B cell (primary cell): ENCODE measurements around the gene DNAL1. TPM values are rescaled to one million over a fixed set of nuclear protein-coding genes. Genes with fewer than 3 reads are reported as not detected.
"Not testable (repeated sequence)": the region's sequence is repeated elsewhere in the genome, so short reads cannot be mapped to it uniquely, and the experiment has no call there.

Source experiments
- ATAC-seq: fragments of 200-7000 bp; cut with Tn5 transposase; one replicate; pipeline ENCODE4 v1.10.0; 2021; ENCODE audit warnings: low read depth, mild to moderate bottlenecking, moderate number of reproducible peaks, moderate library complexity
- CTCF ChIA-PET: fragments of 350-600 bp; sonication (Branson Sonifier 250); formaldehyde crosslinking; loops from one replicate; lab custom pipeline; 2021; ENCODE audit warnings: antibody characterized with exemption, inconsistent platforms; lab: Charles Lee
- POLR2A ChIA-PET: fragments of 350-600 bp; sonication (Branson Sonifier 250); formaldehyde crosslinking; loops from one replicate; lab custom pipeline; 2021; ENCODE audit warnings: antibody characterized with exemption; lab: Charles Lee
- DNase-seq: peaks from one replicate; pipeline ENCODE4 v3.0.0; 2013
- H2AFZ ChIP-seq: 2 replicates; pipeline ENCODE4 v1.6.1; 2012; ENCODE audit warnings: mild to moderate bottlenecking, low read depth, low read length; ENCODE audit not compliant: insufficient read depth, poor library complexity, severe bottlenecking
- H3K27ac ChIP-seq, 2 donors: 1 replicate in 1 of 2; 2 replicates in 1 of 2; pipeline ENCODE4 v1.5.1; 2012 to 2013; ENCODE audit warnings: low read length in 2 of 2, mild to moderate bottlenecking in 2 of 2, moderate library complexity in 1 of 2
- H3K27me3 ChIP-seq, 4 experiments: fragments of 200-600 bp in 1 of 4; sonication (generic) in 1 of 4; replicated peaks in 1 of 4; 1 replicate in 2 of 4; 2 replicates in 2 of 4; pipeline versions ENCODE4 v1.6.1 to v1.7.0; 2013 to 2016; ENCODE audit warnings: low read length in 3 of 4, mild to moderate bottlenecking in 2 of 4, mixed read lengths in 1 of 4, moderate library complexity in 1 of 4; ENCODE audit not compliant: insufficient read depth in 4 of 4, control insufficient read depth in 3 of 4; ENCODE audit errors: control extremely low read depth in 1 of 4
- H3K36me3 ChIP-seq, 2 experiments: replicated peaks in 1 of 2; 1 replicate in 1 of 2; 2 replicates in 1 of 2; pipeline versions ENCODE4 v1.6.1 to v1.7.1; 2013; ENCODE audit warnings: low read length in 1 of 2; ENCODE audit not compliant: insufficient read depth in 2 of 2, control insufficient read depth in 1 of 2; ENCODE audit errors: control extremely low read depth in 1 of 2, extremely low read depth in 1 of 2
- H3K4me1 ChIP-seq, 2 donors: fragments of 200-600 bp in 1 of 2; sonication (generic) in 1 of 2; 1 replicate in 1 of 2; 2 replicates in 1 of 2; pipeline versions ENCODE4 v1.5.1 to v1.6.1; 2013 to 2017; ENCODE audit warnings: low read length in 2 of 2; ENCODE audit not compliant: control insufficient read depth in 2 of 2, insufficient read depth in 2 of 2
- H3K4me2 ChIP-seq: replicated peaks from 2 replicates; pipeline ENCODE3; 2012; ENCODE audit warnings: mild to moderate bottlenecking, low read depth, low read length; ENCODE audit not compliant: poor library complexity, severe bottlenecking
- H3K4me3 ChIP-seq, 5 experiments: fragments of 200-600 bp in 1 of 5; sonication (generic) in 1 of 5; 1 replicate in 3 of 5; 2 replicates in 2 of 5; pipeline versions ENCODE4 v1.5.1 to v1.7.0; 2011 to 2016; ENCODE audit warnings: low read length in 4 of 5, mild to moderate bottlenecking in 4 of 5, low read depth in 2 of 5, control low read depth in 1 of 5, moderate library complexity in 1 of 5; ENCODE audit not compliant: insufficient read depth in 1 of 5; ENCODE audit errors: control extremely low read depth in 1 of 5, extremely low read depth in 1 of 5
- H3K79me2 ChIP-seq: fragments of 200-600 bp; sonication (generic); one replicate; pipeline ENCODE4 v1.6.0; 2016; ENCODE audit warnings: low read length; ENCODE audit not compliant: control insufficient read depth, insufficient read depth
- H3K9ac ChIP-seq: fragments of 200-600 bp; sonication (generic); 2 replicates; pipeline ENCODE4 v1.6.1; 2017; ENCODE audit warnings: mild to moderate bottlenecking, low read length, moderate library complexity
- H3K9me3 ChIP-seq, 3 donors: one replicate each; pipeline versions ENCODE4 v1.6.1 to v1.7.1; 2013; ENCODE audit warnings: low read length in 2 of 3; ENCODE audit not compliant: control insufficient read depth in 2 of 3, insufficient read depth in 1 of 3; ENCODE audit errors: control extremely low read depth in 1 of 3
- H4K20me1 ChIP-seq: 2 replicates; pipeline ENCODE4 v1.6.0; 2012; ENCODE audit warnings: mild to moderate bottlenecking, low read length; ENCODE audit not compliant: insufficient read depth, control insufficient read depth, poor library complexity, severe bottlenecking
- H3K27ac Mint-ChIP-seq: one replicate; pipeline ENCODE4 v1.8.0; 2021; ENCODE audit warnings: mixed read lengths
- H3K27me3 Mint-ChIP-seq: one replicate; pipeline ENCODE4 v1.8.0; 2021; ENCODE audit warnings: mixed read lengths
- H3K4me1 Mint-ChIP-seq: one replicate; pipeline ENCODE4 v1.8.0; 2021; ENCODE audit warnings: mixed read lengths
- H3K4me3 Mint-ChIP-seq: one replicate; pipeline ENCODE4 v1.8.0; 2021; ENCODE audit warnings: mixed read lengths
- H3K9me3 Mint-ChIP-seq: one replicate; pipeline ENCODE4 v1.8.0; 2022; ENCODE audit warnings: mixed read lengths; ENCODE audit not compliant: insufficient read depth
- EZH2 ChIP-seq: IDR thresholded peaks from 2 replicates; pipeline ENCODE4 v1.6.1; 2012; ENCODE audit warnings: borderline replicate concordance, low read depth, mild to moderate bottlenecking, moderate library complexity, low read length; ENCODE audit not compliant: insufficient read depth, poor library complexity, severe bottlenecking
- WGBS: methylation state at CpG from one replicate; pipeline ENCODE4 v1.1.5; 2013; ENCODE audit warnings: missing lambda C conversion rate; ENCODE audit not compliant: insufficient coverage; 5-methylcytosine and 5-hydroxymethylcytosine counted together
- intact Hi-C: fragments of 100-400 bp; cut with micrococcal nuclease; formaldehyde crosslinking; loops from one replicate; pipeline ENCODE4 v1.10.0; 2022
- polyA plus RNA-seq: library from polyadenylated mRNA; depleted of rRNA; stranded (reverse); fragments of >200 nt; gene quantifications from 2 replicates; pipeline ENCODE4 v1.2.3, GENCODE V29; 2012
- total RNA-seq, 2 donors: library from RNA; stranded (reverse); fragments of 120-200 nt in 1 of 2; gene quantifications; 1 replicate in 1 of 2; 2 replicates in 1 of 2; pipeline versions ENCODE4 v1.2.3 to v1.2.4, GENCODE V29; 2013 to 2022
- TF ChIP-seq, protein P1 (sequence below): fragments of 200-600 bp; IDR thresholded peaks from one replicate; pipeline ENCODE4 v1.8.0; 2022; ENCODE audit warnings: antibody characterized with exemption, mild to moderate bottlenecking

DNAL1 gene
- total and polyA plus RNA-seq, 2 donors (not counting 1 experiment from before 2014, with no cell fraction given): 2.0 to 10.7 TPM

DNA sequence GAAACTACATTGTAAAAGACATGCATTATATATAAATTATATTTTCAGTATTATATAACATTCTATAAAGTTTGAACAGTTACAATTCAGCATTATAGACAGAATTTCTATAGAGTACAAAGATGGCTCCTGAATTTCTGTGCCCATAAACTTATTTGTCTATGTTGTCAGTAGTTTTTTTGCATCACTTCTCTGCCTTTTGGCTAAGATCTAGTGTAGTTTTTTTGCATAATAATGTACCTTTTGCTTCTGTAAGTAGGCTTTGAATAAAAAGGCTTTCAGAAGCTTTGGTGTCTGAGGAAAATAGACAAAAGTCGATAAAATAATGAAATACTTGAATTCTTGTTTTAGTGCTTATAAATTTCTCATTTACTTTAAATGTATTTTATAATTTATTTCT is 11.1 kb downstream of the DNAL1 start:
- Histone ChIP-seq H3K4me3 (no peak overlapping the region), H3K4me2 (no peak overlapping the region), H3K9ac (no peak overlapping the region), H3K27me3 (no peaks in the 10 kb centered on the region), H3K4me1 (no peaks in the 10 kb centered on the region), H3K9me3 (peaks cover 0 to 3% (median 0%) of the 10 kb centered on the region in 3 donors), H3K27ac (no peak overlapping the region), H4K20me1 (no peaks in the 10 kb centered on the region), H2AFZ (no peak overlapping the region), H3K36me3 (peaks cover 0 to 1% of the 10 kb centered on the region in 2 experiments), H3K79me2 (no peaks in the 10 kb centered on the region)
- ATAC-seq (no peak), DNase-seq (no peak)
- TF ChIP-seq EZH2: no peak
- TF ChIP-seq, protein P1, sequence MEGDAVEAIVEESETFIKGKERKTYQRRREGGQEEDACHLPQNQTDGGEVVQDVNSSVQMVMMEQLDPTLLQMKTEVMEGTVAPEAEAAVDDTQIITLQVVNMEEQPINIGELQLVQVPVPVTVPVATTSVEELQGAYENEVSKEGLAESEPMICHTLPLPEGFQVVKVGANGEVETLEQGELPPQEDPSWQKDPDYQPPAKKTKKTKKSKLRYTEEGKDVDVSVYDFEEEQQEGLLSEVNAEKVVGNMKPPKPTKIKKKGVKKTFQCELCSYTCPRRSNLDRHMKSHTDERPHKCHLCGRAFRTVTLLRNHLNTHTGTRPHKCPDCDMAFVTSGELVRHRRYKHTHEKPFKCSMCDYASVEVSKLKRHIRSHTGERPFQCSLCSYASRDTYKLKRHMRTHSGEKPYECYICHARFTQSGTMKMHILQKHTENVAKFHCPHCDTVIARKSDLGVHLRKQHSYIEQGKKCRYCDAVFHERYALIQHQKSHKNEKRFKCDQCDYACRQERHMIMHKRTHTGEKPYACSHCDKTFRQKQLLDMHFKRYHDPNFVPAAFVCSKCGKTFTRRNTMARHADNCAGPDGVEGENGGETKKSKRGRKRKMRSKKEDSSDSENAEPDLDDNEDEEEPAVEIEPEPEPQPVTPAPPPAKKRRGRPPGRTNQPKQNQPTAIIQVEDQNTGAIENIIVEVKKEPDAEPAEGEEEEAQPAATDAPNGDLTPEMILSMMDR: no peak
- CTCF ChIA-PET: no interaction called here
- no peak overlapping the region for H3K4me3 Mint-ChIP-seq
- no peaks in the 10 kb centered on the region for H3K27me3 Mint-ChIP-seq
- H3K27ac Mint-ChIP-seq: no peak overlapping the region
- intact Hi-C loops: no loop called here
- no peaks in the 10 kb centered on the region for H3K4me1 Mint-ChIP-seq
- H3K9me3 Mint-ChIP-seq: no peaks in the 10 kb centered on the region
- POLR2A ChIA-PET: no interaction called here
- no CpG with 5 or more reads among the region's 1 CpG for WGBS

DNA sequence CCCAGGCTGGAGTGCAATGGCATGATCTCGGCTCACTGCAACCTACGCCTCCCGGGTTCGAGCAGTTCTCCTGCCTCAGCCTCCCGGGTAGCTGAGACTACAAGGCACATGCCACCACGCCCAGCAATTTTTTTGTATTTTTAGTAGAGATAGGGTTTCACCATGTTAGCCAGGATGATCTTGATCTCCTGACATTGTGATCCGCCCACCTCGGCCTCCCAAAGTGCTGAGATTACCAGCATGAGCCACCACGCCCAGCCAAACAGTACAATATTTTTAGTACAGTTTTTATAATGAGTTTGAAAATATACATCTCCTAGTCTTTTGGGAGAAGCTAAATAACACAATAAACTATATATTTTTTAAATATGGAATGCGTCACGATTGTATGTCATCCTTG is 14.4 kb downstream of the DNAL1 start:
- H3K27ac Mint-ChIP-seq: not testable (repeated sequence)

More for the DNA sequence above, 14.4 kb downstream of the DNAL1 start:
- WGBS: 97% methylated on average over 5 of the region's 11 CpGs
- H3K4me1 ChIP-seq, H3K4me3 Mint-ChIP-seq, H3K27me3 ChIP-seq, CTCF ChIA-PET, H3K9me3 Mint-ChIP-seq, POLR2A ChIA-PET, H3K4me3 ChIP-seq, H4K20me1 ChIP-seq, H3K79me2 ChIP-seq, DNase-seq, H3K27ac ChIP-seq, H2AFZ ChIP-seq, intact Hi-C loops, H3K36me3 ChIP-seq, H3K4me2 ChIP-seq, H3K27me3 Mint-ChIP-seq, ATAC-seq, H3K9me3 ChIP-seq, H3K9ac ChIP-seq, H3K4me1 Mint-ChIP-seq: not testable (repeated sequence)
